Cardiac septum (tissue), 1 donor: Measurements from ENCODE around the gene VN1R5. TPM values are rescaled to one million over a fixed set of nuclear protein-coding genes. Genes with fewer than 3 reads are reported as not detected.

Experiments used
- DNase-seq: peaks from one replicate; pipeline ENCODE4 v3.0.0-alpha.2; 2020; ENCODE audit warnings: low spot score
- intact Hi-C: fragments of 100-400 bp; cut with DNase I; formaldehyde crosslinking; loops from one replicate; pipeline ENCODE4 v1.14.0; 2022
- total RNA-seq: library from RNA; stranded (reverse); fragmentation: NEBNext Ultra II Directional; extraction: Animal tissue kit (Norgen Biotek cat#: 25700); gene quantifications from one replicate; pipeline ENCODE4 v1.2.1, GENCODE V29; 2021
- donor health status: DM: no; HTN: no; CAD: no.

VN1R5 gene
- total RNA-seq, 1 donor from 2014 or later, result not detected

GRCh38 chr1:247297263-247298123 lies 41.6 kb downstream of the VN1R5 start:
- DNase-seq, result no peak
- intact Hi-C loops, result no loop called here

- no peak for DNase-seq
These were observed 42.2 kb downstream of the VN1R5 start for GRCh38 chr1:247298124-247298481.

GRCh38 chr1:247298701-247299100 lies 42.8 kb downstream of the VN1R5 start:
- DNase-seq, result no peak
- intact Hi-C loops, result no loop called here

More at GRCh38 chr1:247298124-247298481, 42.2 kb downstream of the VN1R5 start:
- intact Hi-C loops, result no loop called here

DNA sequence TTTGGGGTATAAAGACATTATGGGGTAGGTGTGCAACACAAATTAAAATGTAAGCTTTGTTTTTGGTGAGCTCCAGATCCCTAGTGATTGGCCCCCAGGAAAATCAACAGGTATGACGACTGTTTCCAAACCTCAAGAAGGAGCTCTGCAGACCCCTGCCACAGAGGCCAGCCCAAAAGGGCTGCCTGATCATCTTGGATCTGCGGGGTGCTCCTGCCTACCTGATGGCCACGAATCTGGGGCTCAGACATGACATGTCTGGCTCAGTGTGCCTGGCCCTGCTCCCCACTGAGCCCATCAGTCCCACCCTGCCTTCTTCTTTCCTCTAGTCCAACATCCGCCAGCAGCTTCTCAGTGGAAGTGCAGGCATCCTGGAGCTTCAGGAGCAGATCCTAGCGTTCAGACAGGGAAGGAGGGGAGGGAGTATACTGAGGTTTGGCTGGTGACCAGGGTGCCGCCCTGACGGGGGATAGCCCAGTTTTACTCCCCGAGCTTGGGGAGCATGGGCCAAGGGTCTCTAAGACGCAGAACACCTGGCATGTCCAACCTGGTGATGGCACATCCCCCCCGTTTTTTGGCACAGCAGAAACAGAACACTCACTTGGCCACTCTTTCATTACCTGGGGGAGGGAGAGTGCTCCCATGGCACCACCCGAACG lies 44.0 kb downstream of the VN1R5 start:
- DNase-seq, result no peak
- intact Hi-C loops, result no loop called here

- intact Hi-C loops, result no loop called here
- DNase-seq, result no peak
These were observed 44.8 kb downstream of the VN1R5 start for GRCh38 chr1:247300491-247301175.

- intact Hi-C loops, result no loop called here
- DNase-seq, result no peak
These were observed 45.3 kb downstream of the VN1R5 start for GRCh38 chr1:247301176-247301540.

DNA sequence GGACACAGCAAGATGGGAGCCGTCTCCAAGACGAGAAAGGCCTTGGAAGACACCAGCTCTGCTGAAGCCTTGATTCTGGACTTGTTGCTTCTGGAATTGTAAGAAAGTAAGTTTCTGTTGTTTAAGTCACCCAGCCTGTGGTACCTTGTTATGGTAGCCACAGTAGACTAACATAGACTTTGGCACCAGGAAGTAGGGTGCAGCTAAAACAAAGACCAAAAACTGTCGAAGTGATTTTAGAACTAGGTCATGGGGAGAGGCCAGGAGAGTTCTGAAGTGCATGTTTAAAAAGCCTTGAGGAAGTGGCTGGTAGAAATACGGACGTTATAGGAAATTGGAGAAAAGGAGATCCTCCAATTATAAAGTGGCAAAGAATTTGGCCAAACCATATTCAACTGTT lies 47.3 kb downstream of the VN1R5 start:
- DNase-seq, result no peak

DNA sequence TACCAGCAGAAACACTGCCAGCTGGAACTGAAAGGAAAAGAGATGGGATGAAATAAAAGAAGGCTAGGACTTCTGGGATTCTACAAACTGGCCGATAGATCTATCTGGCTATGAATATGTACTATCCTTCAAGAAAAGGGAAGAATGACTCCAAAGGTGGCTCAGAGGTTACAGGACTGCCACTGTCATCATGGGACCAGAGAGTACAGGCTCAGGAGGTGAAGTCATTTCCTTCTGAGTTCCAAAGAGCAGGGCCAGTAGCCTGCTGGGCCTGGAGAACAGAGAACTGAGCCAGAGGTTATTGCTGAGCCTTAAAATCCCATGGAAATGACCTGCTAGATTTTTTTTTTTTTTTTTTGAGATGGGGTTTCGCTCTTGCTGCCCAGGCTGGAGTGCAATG lies 48.2 kb downstream of the VN1R5 start:
- no peak for DNase-seq
- intact Hi-C loops, result no loop called here

More for the DNA sequence above, 47.3 kb downstream of the VN1R5 start:
- intact Hi-C loops, result no loop called here

Other genes starting within 250 kb of the VN1R5 start
- gene ZNF695, start 248.0 kb upstream of the VN1R5 start, total RNA-seq, result not detected
- 0.75 TPM for gene ZNF670, start 177.3 kb upstream of the VN1R5 start, total RNA-seq
- 3.1 TPM for gene ZNF669, start 151.7 kb upstream of the VN1R5 start, total RNA-seq
- gene ZNF124, start 84.1 kb upstream of the VN1R5 start, total RNA-seq, result 14.9 TPM
- 17.3 TPM for gene ZNF496, start 75.8 kb downstream of the VN1R5 start, total RNA-seq
- 1.1 TPM for gene NLRP3, start 160.1 kb downstream of the VN1R5 start, total RNA-seq
- gene OR2B11, start 202.0 kb downstream of the VN1R5 start, total RNA-seq, result not detected